ENCODE data around the gene ANKRD30A.

DNA sequence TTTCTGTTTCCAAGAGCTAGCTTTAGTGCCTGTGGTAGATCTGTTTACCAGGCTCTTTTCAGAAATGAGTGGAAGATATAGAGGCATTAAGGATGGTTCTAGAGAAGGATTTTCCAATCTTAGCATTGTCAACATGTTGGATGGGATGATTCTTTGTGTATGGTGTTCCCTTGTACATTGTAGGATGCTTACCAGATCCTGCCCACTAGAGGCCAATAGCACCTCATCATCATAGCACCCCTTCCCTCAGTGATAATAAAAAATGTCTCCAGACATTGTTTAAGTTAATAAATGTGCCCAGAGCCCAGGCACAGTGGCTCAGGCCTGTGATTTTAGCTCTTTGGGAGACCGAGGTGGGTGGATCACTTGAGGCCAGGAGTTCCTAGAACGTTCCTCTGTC, 121.2 kb downstream of the ANKRD30A start:
- TF ChIP-seq, protein P1, sequence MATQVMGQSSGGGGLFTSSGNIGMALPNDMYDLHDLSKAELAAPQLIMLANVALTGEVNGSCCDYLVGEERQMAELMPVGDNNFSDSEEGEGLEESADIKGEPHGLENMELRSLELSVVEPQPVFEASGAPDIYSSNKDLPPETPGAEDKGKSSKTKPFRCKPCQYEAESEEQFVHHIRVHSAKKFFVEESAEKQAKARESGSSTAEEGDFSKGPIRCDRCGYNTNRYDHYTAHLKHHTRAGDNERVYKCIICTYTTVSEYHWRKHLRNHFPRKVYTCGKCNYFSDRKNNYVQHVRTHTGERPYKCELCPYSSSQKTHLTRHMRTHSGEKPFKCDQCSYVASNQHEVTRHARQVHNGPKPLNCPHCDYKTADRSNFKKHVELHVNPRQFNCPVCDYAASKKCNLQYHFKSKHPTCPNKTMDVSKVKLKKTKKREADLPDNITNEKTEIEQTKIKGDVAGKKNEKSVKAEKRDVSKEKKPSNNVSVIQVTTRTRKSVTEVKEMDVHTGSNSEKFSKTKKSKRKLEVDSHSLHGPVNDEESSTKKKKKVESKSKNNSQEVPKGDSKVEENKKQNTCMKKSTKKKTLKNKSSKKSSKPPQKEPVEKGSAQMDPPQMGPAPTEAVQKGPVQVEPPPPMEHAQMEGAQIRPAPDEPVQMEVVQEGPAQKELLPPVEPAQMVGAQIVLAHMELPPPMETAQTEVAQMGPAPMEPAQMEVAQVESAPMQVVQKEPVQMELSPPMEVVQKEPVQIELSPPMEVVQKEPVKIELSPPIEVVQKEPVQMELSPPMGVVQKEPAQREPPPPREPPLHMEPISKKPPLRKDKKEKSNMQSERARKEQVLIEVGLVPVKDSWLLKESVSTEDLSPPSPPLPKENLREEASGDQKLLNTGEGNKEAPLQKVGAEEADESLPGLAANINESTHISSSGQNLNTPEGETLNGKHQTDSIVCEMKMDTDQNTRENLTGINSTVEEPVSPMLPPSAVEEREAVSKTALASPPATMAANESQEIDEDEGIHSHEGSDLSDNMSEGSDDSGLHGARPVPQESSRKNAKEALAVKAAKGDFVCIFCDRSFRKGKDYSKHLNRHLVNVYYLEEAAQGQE (IDR thresholded peaks at IDR 0.05; ENCODE audit: insufficient read depth in 1 of 2, low read depth in 2 of 2, low read length in 2 of 2): no peak
- no peak for TF ChIP-seq FOXP2 (optimal IDR thresholded peaks at IDR 0.05; ENCODE audit: borderline replicate concordance, extremely low read depth, extremely low read length, insufficient read depth)

All from PFSK-1 (cell line).